LNCaP clone FGC (cell line): ENCODE measurements around the gene MFN2.
A peak's percentile ranks its signal among the peaks of the same experiment; 100 is the strongest.

ENCODE experiments used
- DNase-seq: peaks from one replicate; pipeline ENCODE4 v3.0.0-alpha.2; 2011; ENCODE audit warnings: low read depth
- H3K4me3 ChIP-seq: 2 replicates; pipeline ENCODE4 v1.5.1; 2011; ENCODE audit warnings: mild to moderate bottlenecking, low read depth, low read length, control low read depth
- TF ChIP-seq, protein P1 (sequence below): IDR thresholded peaks from 2 replicates; pipeline ENCODE4 v1.5.1; 2012; ENCODE audit warnings: mild to moderate bottlenecking; ENCODE audit not compliant: control insufficient read depth, insufficient read depth; ENCODE audit errors: extremely low read depth

MFN2 gene

DNA sequence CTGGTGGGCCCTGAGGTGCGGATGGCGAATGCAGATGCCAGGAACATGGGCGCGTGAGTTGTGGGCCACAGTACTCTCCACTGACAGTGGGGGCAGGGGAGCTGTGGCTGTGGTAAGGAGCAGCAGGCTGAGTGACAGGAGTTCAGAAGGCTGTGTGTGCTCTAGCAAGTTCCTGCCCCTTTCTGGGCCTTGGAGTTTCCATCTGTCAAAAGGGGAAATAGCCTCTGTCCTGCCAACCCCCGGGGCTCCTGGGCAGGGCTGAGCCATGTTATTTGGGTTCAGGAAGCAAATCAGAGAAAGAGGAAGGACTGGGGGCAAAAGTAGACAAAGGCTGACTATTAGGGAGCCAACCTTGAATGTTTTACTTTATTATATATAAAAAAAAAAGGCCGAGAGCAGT is 19.5 kb upstream of the MFN2 start:
- no peak overlapping the region for H3K4me3 ChIP-seq
- TF ChIP-seq, protein P1, sequence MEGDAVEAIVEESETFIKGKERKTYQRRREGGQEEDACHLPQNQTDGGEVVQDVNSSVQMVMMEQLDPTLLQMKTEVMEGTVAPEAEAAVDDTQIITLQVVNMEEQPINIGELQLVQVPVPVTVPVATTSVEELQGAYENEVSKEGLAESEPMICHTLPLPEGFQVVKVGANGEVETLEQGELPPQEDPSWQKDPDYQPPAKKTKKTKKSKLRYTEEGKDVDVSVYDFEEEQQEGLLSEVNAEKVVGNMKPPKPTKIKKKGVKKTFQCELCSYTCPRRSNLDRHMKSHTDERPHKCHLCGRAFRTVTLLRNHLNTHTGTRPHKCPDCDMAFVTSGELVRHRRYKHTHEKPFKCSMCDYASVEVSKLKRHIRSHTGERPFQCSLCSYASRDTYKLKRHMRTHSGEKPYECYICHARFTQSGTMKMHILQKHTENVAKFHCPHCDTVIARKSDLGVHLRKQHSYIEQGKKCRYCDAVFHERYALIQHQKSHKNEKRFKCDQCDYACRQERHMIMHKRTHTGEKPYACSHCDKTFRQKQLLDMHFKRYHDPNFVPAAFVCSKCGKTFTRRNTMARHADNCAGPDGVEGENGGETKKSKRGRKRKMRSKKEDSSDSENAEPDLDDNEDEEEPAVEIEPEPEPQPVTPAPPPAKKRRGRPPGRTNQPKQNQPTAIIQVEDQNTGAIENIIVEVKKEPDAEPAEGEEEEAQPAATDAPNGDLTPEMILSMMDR: no peak
- no peak for DNase-seq

DNA sequence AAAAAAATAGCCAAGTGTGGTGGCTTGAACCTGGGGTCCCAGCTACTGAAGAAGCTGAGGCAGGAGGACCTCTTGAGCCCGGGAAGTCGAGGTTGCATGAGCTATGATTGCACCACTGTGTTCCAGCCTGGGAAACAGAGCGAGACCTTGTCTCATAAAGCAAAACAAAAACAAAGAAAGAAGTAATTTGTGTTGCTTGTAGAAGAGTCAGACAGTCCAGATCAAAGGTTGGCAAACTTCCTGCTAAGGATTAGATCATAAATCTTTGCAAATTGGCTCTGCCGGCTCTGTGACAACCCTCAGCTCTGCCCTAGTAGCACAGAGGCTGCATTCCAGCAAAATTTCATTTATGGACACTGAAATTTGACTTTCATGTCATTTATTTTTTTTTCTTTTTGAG is 19.0 kb upstream of the MFN2 start:
- TF ChIP-seq, protein P1: no peak
- H3K4me3 ChIP-seq: no peak overlapping the region
- no peak for DNase-seq

DNA sequence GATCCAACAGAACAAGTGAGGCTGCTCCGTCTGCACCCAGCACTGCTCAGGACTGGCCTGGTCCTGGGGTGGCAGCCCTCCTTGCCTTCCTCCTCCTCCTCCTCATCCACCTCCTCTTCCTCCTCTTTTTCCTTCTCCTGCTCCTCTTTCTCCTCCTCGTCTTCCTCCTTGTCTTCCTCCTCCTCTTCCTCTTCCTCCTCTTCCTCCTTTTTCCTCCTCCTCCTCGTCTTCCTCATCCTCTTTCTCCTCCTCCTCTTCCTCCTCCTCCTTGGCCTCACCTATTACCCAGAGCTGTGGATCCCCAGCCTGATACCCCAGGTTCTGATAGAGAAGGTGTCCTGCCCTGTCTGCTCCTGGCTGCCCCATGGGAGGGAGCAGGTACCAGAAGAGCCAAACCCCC is 16.6 kb upstream of the MFN2 start:
- no peak overlapping the region for H3K4me3 ChIP-seq
- no peak for DNase-seq
- TF ChIP-seq, protein P1: no peak

DNA sequence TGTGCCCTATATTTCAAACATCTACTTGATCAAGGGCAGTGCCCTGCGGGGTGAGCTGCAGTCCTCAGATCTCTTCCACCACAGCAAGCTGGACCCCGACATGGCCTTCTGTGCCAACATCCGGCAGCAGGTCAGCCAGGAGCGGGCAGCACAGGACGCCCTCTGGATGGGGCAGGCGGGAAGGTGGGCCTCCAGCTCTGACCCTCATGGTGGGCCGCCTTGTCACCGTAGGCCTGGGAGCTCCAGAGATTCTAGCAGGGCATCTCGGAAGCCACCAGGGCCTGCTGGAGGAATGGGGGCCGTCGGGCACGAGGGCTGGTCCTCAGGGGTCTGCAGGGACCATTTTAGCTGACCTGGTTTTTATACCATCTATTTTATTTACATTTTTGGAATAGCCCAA is 15.6 kb upstream of the MFN2 start:
- no peak for DNase-seq
- H3K4me3 ChIP-seq: no peak overlapping the region
- TF ChIP-seq, protein P1: no peak

DNA sequence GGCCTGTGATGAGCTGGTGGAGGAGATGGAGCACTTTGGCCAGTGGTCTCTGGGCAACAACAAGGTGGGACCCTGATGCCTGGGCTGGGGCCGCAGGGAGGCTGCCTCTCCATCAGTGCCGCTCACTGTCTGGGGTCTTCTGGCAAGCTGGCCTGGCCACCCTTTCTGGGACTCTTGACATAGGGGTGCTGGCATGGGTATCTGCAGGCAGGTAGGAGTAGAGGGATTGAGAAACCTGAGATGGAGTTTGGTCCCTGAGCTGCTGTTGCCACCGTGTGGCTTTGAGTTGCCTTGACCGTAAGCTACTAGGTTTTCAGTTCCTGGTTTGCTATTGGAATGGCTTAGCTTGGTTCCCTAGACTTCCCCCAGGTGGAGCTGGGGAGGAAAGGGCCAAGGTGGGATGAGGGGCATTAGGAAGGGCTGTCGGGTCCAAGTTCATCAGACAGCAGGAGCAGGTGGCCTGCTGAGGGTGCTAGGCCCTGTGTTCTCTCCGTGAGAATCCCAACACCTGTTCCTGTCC is 13.2 kb upstream of the MFN2 start:
- TF ChIP-seq, protein P1: peak; percentile 44
- DNase-seq: no peak
- H3K4me3 ChIP-seq: no peak overlapping the region

DNA sequence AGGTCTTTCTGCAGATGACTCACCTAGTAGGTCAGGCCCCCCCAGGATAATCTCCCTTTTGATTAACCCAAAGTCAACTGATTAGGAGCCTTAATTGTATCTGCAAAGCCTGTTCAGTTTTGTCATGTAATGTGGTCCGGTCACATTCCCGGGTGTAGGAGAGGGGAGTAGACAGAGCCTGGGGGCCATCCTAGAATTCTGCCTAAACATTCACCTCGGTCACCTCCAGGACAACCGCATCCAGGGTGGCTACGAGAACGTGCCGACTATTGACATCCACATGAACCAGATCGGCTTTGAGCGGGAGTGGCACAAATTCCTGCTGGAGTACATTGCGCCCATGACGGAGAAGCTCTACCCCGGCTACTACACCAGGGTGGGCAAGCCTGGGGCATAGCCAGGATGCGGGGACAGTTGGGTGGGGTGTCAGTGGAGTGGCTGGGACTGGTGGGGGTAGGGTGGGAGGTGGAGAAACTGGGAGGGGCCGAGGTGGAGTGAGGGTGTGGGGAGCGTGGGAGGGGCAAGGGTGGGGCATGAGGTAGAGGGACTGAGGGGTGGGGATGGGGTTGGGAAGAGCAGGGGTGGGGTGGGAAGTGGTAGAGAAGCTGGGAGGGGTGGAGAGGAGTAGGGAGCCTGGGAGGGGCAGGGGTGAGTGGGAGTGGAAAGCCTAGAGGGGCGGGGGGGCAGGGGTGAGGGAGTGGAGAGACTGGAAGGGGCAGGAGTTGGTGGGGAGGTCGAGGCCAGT is 9.6 kb upstream of the MFN2 start:
- H3K4me3 ChIP-seq: no peak overlapping the region
- TF ChIP-seq, protein P1: no peak
- no peak for DNase-seq

DNA sequence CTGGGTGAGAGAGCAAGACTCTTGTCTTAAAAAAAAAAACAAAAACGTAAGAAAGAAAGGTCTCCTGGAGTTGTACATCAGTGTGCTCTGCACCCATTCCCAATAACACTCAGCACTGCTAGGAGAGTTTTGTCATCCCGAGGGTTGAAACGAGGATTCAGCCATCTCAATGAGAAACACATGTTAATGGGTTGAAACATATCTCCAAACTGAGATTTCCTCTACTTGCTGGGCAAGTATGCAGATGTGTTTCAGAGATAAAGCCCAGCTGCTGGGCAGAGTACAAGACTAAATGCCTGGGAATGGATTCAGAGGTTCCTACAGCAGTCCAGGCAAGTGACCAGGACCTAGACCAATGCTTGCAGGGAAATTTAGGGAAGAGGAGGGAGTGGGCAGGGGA is 2.6 kb upstream of the MFN2 start:
- TF ChIP-seq, protein P1: no peak
- no peak for DNase-seq

More for the DNA sequence above, 2.6 kb upstream of the MFN2 start:
- no peak overlapping the region for H3K4me3 ChIP-seq
